Daoy (cell line): ENCODE results near the gene UQCRHL. TPM values are rescaled to one million over a fixed set of nuclear protein-coding genes. Genes with fewer than 3 reads are reported as not detected.

ENCODE experiments used
- DNase-seq: peaks from one replicate; pipeline ENCODE4 v3.0.0-alpha.2; 2015; ENCODE audit warnings: low read depth
- total RNA-seq: library from RNA; depleted of rRNA; stranded (reverse); fragments of >200 nt; shearing (Covaris generic); gene quantifications from 2 replicates; pipeline ENCODE4 v1.2.3, GENCODE V29; 2014

The UQCRHL gene
- total RNA-seq, 1 experiment from 2014 or later: 5.9 TPM

- DNase-seq: peak; percentile 99
Observed at GRCh38 chr1:15799004-15799867, 8.2 kb downstream of the UQCRHL start.

- DNase-seq: peak; percentile 71
Observed at GRCh38 chr1:15797614-15798390, 9.6 kb downstream of the UQCRHL start.

GRCh38 chr1:15796086-15796462, 11.4 kb downstream of the UQCRHL start:
- no peak for DNase-seq

GRCh38 chr1:15788624-15789301, 18.7 kb downstream of the UQCRHL start:
- DNase-seq: peak; percentile 70

- DNase-seq: no peak
Observed at GRCh38 chr1:15786581-15786980, 20.9 kb downstream of the UQCRHL start.

- DNase-seq: no peak
Observed at GRCh38 chr1:15785683-15786082, 21.8 kb downstream of the UQCRHL start.

GRCh38 chr1:15777909-15778707, 29.3 kb downstream of the UQCRHL start:
- DNase-seq: no peak

GRCh38 chr1:15775706-15776105, 31.7 kb downstream of the UQCRHL start:
- no peak for DNase-seq

GRCh38 chr1:15771836-15772515, 35.5 kb downstream of the UQCRHL start:
- no peak for DNase-seq

GRCh38 chr1:15770313-15770962, 37.0 kb downstream of the UQCRHL start:
- no peak for DNase-seq

- DNase-seq: no peak
Observed at GRCh38 chr1:15768388-15768787, 39.1 kb downstream of the UQCRHL start.

GRCh38 chr1:15767941-15768340, 39.5 kb downstream of the UQCRHL start:
- no peak for DNase-seq

- DNase-seq: peak; percentile 92
Observed at GRCh38 chr1:15765495-15766194, 41.8 kb downstream of the UQCRHL start.

- DNase-seq: no peak
Observed at GRCh38 chr1:15764890-15765289, 42.6 kb downstream of the UQCRHL start.

GRCh38 chr1:15764269-15764764, 43.1 kb downstream of the UQCRHL start:
- DNase-seq: no peak

GRCh38 chr1:15762546-15762945, 44.9 kb downstream of the UQCRHL start:
- no peak for DNase-seq

GRCh38 chr1:15761366-15762128, 45.9 kb downstream of the UQCRHL start:
- no peak for DNase-seq

- DNase-seq: peak; percentile 92
Observed at GRCh38 chr1:15760520-15761211, 46.8 kb downstream of the UQCRHL start.
